Body of pancreas (tissue), 4 donors: ENCODE measurements around the gene AP5B1. TPM values are rescaled to one million over a fixed set of nuclear protein-coding genes. Genes with fewer than 3 reads are reported as not detected.
A peak's percentile ranks its signal among the peaks of the same experiment; 100 is the strongest.

Source experiments
- ATAC-seq: fragments of 150-250 bp; one replicate; pipeline ENCODE4 v1.9.1; 2016
- DNase-seq, 4 donors: peaks; one replicate each; pipeline ENCODE4 v3.0.0-alpha.2; 2019
- H3K27ac ChIP-seq, 4 donors: fragments of 200-600 bp; sonication (generic); 1 replicate in 3 of 4; 2 replicates in 1 of 4; pipeline versions ENCODE4 v1.5.1 to v1.6.1; 2016 to 2019; ENCODE audit warnings: mild to moderate bottlenecking in 1 of 4, mixed read lengths in 1 of 4, moderate library complexity in 1 of 4
- H3K27me3 ChIP-seq, 2 donors: fragments of 200-600 bp; sonication (generic); one replicate each; pipeline ENCODE4 v1.6.0; 2016; ENCODE audit warnings: mild to moderate bottlenecking in 1 of 2
- H3K36me3 ChIP-seq, 2 donors: fragments of 200-600 bp; sonication (generic); replicated peaks in 1 of 2; 2 replicates each; pipeline ENCODE4 v1.5.1; 2016; ENCODE audit warnings: low read depth in 2 of 2; ENCODE audit not compliant: insufficient read depth in 1 of 2
- H3K4me1 ChIP-seq: fragments of 200-600 bp; sonication (generic); one replicate; pipeline ENCODE4 v1.6.0; 2016
- H3K4me3 ChIP-seq, 2 donors: fragments of 200-600 bp; sonication (generic); 1 replicate in 1 of 2; 2 replicates in 1 of 2; pipeline ENCODE4 v1.5.1; 2016 to 2019
- H3K9me3 ChIP-seq, 3 donors: fragments of 200-600 bp; sonication (generic); 1 replicate in 2 of 3; 2 replicates in 1 of 3; pipeline ENCODE4 v1.5.1; 2016
- POLR2A ChIP-seq, 3 donors: fragments of 450-650 bp; IDR thresholded peaks; one replicate each; pipeline ENCODE4 v1.6.1; 2016; ENCODE audit warnings: antibody characterized with exemption in 3 of 3, mild to moderate bottlenecking in 2 of 3
- WGBS, 2 donors: methylation state at CpG; one replicate each; pipeline ENCODE4 v1.1.5; 2017; 5-methylcytosine and 5-hydroxymethylcytosine counted together
- intact Hi-C: fragments of 100-400 bp; cut with DNase I; formaldehyde crosslinking; loops from one replicate; pipeline ENCODE4 v1.15.1; 2023
- total RNA-seq, 2 donors: library from RNA; depleted of rRNA; stranded (reverse); fragments of >200 nt; gene quantifications; one replicate each; pipeline ENCODE4 v1.1.0, GENCODE V29; 2016
- TF ChIP-seq, protein P1 (sequence below), 7 experiments: fragments of 450-650 bp in 4 of 7; fragments of 200-600 bp in 3 of 7; sonication (generic) in 3 of 7; IDR thresholded peaks; one replicate each; pipeline ENCODE4 v1.5.1; 2016 to 2019; ENCODE audit warnings: antibody characterized with exemption in 7 of 7

Gene AP5B1
- total RNA-seq, 2 donors from 2014 or later: 18.2 to 33.9 TPM

DNA sequence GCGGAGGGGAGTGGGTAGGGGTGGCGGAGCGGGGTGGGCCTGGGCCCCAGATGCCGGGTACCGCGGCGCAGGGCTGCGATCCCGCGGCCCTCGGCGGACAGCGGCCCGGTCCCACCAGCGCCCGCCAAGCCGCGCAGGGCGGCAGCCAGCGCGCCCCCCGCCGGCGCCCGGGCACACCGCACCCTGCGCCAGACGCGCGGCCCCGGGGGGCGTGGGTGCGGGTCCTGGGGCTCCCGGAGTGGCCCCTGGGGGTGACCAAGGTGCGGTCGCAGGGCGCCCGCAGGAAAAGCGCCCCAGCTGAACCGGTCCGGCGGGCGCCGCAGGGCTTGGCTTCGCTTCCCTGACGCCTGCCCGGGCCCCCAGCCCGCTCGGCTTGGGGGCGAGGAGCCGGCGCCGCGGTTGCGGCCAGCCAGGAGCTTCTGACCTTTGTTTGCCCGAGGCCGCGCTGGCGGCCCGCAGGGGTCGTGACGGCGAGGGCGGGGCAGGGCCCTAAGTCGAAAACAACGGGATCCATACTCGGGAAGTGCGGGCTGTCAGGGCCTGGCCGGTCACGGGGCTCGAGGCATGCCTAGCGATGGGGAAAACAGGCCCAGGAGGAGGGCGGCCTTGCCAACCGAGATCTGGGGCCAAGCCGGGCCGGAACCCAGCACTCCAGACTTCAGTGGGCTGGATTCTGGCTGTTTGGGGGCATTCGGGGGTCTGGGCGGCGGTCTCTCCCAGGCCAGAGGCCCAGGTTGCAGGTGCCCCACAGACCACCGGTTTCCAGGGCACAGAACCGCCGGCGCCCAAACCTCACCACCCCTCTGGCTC lies 581 bp upstream of the AP5B1 start:
- peak in 1 of 4 donors; percentile 35 for DNase-seq
- Histone ChIP-seq H3K27me3 (no peaks in the 10 kb centered on the region), H3K36me3 (no peaks in the 10 kb centered on the region), H3K4me3 (no peak overlapping the region), H3K9me3 (no peaks in the 10 kb centered on the region), H3K27ac (peak overlapping the region; percentile 85 to 94 (median 89)), H3K4me1 (peaks cover 47% of the 10 kb centered on the region)
- peak; percentile 46 for ATAC-seq
- WGBS, 2 donors: 0 to 22% methylated on average over 1 to 54 of the region's 83 CpGs
- intact Hi-C loops: no loop called here
- TF ChIP-seq POLR2A (IDR thresholded peaks at IDR 0.05): no peak
- TF ChIP-seq, protein P1, sequence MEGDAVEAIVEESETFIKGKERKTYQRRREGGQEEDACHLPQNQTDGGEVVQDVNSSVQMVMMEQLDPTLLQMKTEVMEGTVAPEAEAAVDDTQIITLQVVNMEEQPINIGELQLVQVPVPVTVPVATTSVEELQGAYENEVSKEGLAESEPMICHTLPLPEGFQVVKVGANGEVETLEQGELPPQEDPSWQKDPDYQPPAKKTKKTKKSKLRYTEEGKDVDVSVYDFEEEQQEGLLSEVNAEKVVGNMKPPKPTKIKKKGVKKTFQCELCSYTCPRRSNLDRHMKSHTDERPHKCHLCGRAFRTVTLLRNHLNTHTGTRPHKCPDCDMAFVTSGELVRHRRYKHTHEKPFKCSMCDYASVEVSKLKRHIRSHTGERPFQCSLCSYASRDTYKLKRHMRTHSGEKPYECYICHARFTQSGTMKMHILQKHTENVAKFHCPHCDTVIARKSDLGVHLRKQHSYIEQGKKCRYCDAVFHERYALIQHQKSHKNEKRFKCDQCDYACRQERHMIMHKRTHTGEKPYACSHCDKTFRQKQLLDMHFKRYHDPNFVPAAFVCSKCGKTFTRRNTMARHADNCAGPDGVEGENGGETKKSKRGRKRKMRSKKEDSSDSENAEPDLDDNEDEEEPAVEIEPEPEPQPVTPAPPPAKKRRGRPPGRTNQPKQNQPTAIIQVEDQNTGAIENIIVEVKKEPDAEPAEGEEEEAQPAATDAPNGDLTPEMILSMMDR (IDR thresholded peaks at IDR 0.05): peak in 4 of 7 experiments; percentile 18 to 68 (median 37)

DNA sequence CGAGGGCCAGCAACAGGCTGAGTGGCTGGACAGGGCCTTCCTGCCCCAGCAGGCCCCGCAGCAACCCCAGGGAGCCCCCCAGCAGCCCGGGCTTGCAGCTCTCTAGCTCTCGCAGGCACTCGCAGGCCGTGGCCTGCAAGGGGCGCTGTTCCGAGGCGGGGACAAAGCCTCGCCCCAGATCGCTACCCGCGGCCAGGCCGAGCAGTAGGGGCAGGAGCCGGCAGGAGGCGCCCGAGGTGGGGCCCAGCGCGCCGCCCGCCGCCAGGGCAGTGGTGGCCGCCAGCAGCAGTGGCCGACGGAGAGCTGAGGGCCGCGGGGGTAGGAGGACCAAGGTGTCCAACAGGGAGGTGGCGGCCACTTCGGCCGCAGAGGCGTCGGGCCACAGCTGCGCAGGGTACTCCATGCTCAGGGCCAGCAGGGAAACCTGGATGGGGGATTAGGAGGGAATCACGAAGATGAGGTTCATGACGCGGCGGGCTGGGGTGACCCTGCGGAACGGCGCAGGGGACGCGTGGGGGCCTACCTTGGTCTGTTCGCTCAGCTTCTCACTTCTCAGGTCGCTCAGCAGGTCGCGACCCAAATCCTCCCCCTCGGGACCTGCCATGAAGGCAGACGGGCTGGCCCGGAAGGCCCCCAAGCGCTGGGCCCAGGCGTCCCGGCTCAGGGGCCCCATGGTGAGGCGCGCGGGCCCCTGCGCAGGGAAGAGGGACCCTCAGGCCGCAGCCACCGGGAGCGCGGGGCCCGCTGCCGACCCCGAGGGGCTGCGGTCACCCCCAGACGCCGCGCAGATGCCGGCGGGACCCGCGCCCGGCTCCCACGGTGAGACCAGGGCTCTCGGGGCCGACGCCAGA lies 632 bp downstream of the AP5B1 start:
- TF ChIP-seq, protein P1 (IDR thresholded peaks at IDR 0.05): peak; percentile 95 to 99 (median 98)
- peak; percentile 54 to 80 (median 73) for TF ChIP-seq POLR2A (IDR thresholded peaks at IDR 0.05)
- H3K36me3 ChIP-seq: no peaks in the 10 kb centered on the region
- WGBS, 2 donors: 3% methylated on average over 20 to 57 of the region's 76 CpGs
- H3K27me3 ChIP-seq: no peaks in the 10 kb centered on the region
- H3K9me3 ChIP-seq: no peaks in the 10 kb centered on the region
- DNase-seq (peak; percentile 84 to 88 (median 86)), ATAC-seq (peak; percentile 82)
- peak overlapping the region; percentile 85 to 94 (median 89) for H3K27ac ChIP-seq
- intact Hi-C loops: loop anchor here (5.0 kb wide), 1 partner anchor 32 kb away; no protein-coding TSS in a partner anchor
- H3K4me3 ChIP-seq: peak overlapping the region; percentile 82 to 87
- peaks cover 53% of the 10 kb centered on the region for H3K4me1 ChIP-seq

DNA sequence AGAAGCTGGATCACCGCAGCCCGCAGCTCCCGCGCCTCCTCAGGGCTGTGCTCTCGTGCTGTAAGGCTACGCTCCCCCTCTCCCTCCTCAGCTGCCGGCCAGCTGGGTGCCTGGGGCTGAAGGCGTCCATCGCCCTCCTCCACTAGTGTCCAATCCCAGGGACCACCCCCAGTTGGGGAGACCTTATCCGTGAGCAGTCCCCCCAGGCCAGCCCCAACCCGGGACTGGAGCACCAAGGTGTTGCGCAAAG lies 1.2 kb downstream of the AP5B1 start:
- DNase-seq (no peak), ATAC-seq (no peak)
- no peak for TF ChIP-seq POLR2A (IDR thresholded peaks at IDR 0.05)
- TF ChIP-seq, protein P1 (IDR thresholded peaks at IDR 0.05): no peak
- Histone ChIP-seq H3K36me3 (no peaks in the 10 kb centered on the region), H3K4me3 (peak overlapping the region; percentile 82 to 87), H3K27ac (peak overlapping the region; percentile 85 to 94 (median 89)), H3K4me1 (peaks cover 54% of the 10 kb centered on the region), H3K27me3 (no peaks in the 10 kb centered on the region), H3K9me3 (no peaks in the 10 kb centered on the region)
- WGBS, 2 donors: 49% methylated on average over 9 to 12 of the region's 12 CpGs
- intact Hi-C loops: loop anchor here (5.0 kb wide), 1 partner anchor 33 kb away; no protein-coding TSS in a partner anchor

DNA sequence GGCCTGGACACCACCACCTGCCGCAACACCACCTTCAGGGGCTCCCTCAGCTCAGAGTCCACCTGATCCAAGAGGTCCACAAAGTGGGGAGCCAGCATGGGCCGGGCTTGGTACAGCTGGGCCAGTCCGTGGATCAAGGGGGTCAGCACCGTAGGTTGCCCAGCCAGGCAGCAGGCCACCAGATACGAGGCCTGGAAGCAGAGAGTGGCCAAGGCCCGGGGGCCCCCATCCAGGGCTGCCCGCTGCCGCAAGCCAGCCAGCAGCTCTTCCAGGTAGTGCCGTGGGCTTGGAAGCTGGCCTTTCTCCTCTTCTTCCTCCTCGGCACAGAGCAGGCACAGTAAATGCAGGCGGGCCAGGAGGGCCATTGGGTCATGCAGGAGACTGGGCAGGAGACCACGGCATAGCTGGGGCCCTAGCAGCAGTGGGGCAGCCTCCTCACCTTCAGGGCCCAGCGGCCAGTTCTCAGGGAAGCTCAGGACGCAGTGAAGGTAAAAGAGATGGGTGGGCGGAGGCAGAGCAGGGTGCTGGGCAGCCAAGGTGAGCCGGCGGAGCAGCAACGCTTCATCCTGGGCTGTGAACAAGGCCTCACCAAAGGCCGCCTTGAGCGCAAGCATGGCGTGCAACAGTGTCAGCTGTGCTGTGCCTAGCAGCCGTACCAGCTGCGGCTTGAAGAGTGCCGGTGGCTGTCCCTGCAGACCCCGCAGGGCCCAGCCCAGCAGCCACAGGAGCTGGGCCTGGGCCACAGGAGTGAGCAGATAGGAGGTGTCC lies 1.7 kb downstream of the AP5B1 start:
- H3K9me3 ChIP-seq: no peaks in the 10 kb centered on the region
- ATAC-seq (no peak), DNase-seq (no peak)
- no peaks in the 10 kb centered on the region for H3K27me3 ChIP-seq
- 67 to 83% methylated on average over 10 to 19 of the region's 25 CpGs for WGBS, 2 donors
- H3K4me1 ChIP-seq: peaks cover 59% of the 10 kb centered on the region
- H3K36me3 ChIP-seq: no peaks in the 10 kb centered on the region
- H3K4me3 ChIP-seq: peak overlapping the region; percentile 82 to 87
- H3K27ac ChIP-seq: peak overlapping the region in 3 of 4 donors; percentile 88 to 94 (median 90)
- TF ChIP-seq POLR2A (IDR thresholded peaks at IDR 0.05): no peak
- TF ChIP-seq, protein P1 (IDR thresholded peaks at IDR 0.05): no peak
- intact Hi-C loops: loop anchor here (5.0 kb wide), 1 partner anchor 33 kb away; no protein-coding TSS in a partner anchor
